ENCODE data around the gene NOP53.
"Not testable (repeated sequence)": the region's sequence is repeated elsewhere in the genome, so short reads cannot be mapped to it uniquely, and the experiment has no call there.

The NOP53 gene

DNA sequence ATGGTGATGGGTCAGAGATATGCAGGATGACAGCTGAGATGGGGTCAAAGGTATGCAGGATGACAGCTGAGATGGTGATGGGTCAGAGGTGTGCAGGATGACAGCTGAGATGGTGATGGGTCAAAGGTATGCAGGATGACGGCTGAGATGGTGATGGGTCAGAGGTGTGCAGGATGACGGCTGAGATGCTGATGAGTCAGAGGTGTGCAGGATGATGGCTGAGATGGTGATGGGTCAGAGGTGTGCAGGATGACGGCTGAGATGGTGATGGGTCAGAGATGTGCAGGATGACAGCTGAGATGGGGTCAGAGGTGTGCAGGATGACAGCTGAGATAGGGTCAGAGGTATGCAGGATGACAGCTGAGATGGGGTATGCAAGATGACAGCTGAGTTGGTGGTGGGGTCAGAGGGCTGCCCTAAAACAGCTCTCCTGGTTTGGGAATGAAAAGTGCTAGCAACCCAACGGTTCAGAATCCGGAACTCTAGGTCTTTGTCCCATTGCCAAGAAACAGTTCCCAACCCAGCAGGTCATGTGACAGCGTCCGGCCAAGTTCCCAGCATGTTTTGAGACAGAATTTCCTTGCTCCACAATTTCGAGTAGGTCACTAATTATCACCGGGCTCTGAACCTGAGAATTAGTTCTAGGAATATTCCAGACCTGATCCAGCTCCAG, 36.4 kb downstream of the NOP53 start:
- peak overlapping the region in 1 of 2 donors; percentile 94 for H3K4me3 ChIP-seq (ENCODE audit: low read depth in 1 of 2, low read length in 2 of 2)
- peak overlapping the region; percentile 89 for H3K27ac ChIP-seq (ENCODE audit: low read depth, low read length)
- peaks cover 26% of the 10 kb centered on the region for H3K4me1 ChIP-seq (ENCODE audit: insufficient read depth, low read length)
- H3K36me3 ChIP-seq (ENCODE audit: insufficient read depth, low read length) = peaks cover 43% of the 10 kb centered on the region
- no peaks in the 10 kb centered on the region for H3K27me3 ChIP-seq (ENCODE audit: control insufficient read depth in 1 of 2, insufficient read depth in 2 of 2, low read length in 2 of 2)
- no peak overlapping the region for H3K9ac ChIP-seq (ENCODE audit: low read length)
- no peaks in the 10 kb centered on the region for H3K9me3 ChIP-seq (ENCODE audit: low read length)

DNA sequence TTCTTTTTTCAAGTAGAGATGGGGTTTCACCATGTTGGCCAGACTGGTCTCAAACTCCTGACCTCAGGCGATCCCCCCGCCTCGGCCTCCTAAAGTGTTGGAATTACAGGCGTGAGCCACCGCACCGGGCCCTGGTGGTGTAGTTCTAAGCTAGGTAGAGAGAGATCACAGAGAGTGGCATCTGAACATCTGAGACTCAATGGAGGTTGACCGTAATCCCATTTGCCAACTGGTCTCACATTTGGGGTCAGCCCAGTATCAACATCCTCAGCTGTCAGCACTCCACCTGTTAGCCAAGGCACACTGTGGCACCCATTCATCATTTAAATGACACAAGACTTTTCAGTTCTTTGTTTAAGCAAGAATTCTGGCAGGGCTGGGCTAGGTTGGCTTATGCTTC, 41.2 kb downstream of the NOP53 start:
- no peak overlapping the region for H3K4me3 ChIP-seq (ENCODE audit: low read depth in 1 of 2, low read length in 2 of 2)
- no peak overlapping the region for H3K27ac ChIP-seq (ENCODE audit: low read depth, low read length)
- H3K27me3 ChIP-seq (ENCODE audit: control insufficient read depth in 1 of 2, insufficient read depth in 2 of 2, low read length in 2 of 2) = no peaks in the 10 kb centered on the region
- H3K36me3 ChIP-seq (ENCODE audit: insufficient read depth, low read length) = peaks cover 41% of the 10 kb centered on the region
- H3K9ac ChIP-seq (ENCODE audit: low read length) = no peak overlapping the region
- H3K4me1 ChIP-seq (ENCODE audit: insufficient read depth, low read length) = peaks cover 16% of the 10 kb centered on the region
- no peaks in the 10 kb centered on the region for H3K9me3 ChIP-seq (ENCODE audit: low read length)

DNA sequence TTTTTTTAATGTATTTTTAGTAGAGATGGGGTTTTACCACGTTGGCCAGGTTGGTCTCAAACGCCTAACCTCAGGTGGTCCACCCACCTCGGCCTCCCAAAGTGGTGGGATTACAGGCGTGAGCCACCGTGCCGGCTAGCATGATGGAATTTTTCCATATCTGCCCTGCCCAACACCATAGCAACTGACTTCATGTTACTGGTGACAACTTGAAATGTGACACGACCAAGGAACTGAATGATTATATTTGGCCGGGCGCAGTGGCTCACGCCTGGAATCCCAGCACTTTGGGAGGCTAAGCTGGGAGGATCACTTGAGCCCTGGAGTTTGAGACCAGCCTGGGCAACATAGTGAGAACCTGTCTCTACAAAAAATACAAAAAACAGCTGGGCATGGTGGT, 42.0 kb downstream of the NOP53 start:
- H3K4me1 ChIP-seq (ENCODE audit: insufficient read depth, low read length); H3K27ac ChIP-seq (ENCODE audit: low read depth, low read length); H3K27me3 ChIP-seq (ENCODE audit: control insufficient read depth in 1 of 2, insufficient read depth in 2 of 2, low read length in 2 of 2); H3K9ac ChIP-seq (ENCODE audit: low read length); H3K4me3 ChIP-seq (ENCODE audit: low read depth in 1 of 2, low read length in 2 of 2); H3K9me3 ChIP-seq (ENCODE audit: low read length): not testable (repeated sequence)
- H3K36me3 ChIP-seq (ENCODE audit: insufficient read depth, low read length) = peaks cover 39% of the 10 kb centered on the region

DNA sequence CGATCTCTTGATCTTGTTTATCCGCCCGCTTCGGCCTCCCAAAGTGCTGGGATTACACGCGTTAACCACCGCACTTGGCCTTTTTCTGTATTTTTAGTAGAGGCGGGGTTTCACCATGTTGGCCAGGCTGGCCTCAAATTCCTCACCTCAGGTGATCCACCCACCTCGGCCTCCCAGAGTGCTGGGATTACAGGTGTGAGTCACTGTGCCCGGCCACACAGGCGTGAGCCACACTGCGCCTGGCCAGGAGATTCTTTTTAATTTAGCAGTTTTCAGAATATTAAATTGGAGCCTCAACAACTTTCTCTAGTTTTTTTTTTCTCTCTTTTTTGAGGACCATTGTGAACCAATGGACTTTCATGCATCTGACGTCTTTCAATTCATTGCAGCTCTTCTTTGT, 44.5 kb downstream of the NOP53 start:
- not testable (repeated sequence) for H3K4me3 ChIP-seq (ENCODE audit: low read depth in 1 of 2, low read length in 2 of 2); H3K27ac ChIP-seq (ENCODE audit: low read depth, low read length); H3K27me3 ChIP-seq (ENCODE audit: control insufficient read depth in 1 of 2, insufficient read depth in 2 of 2, low read length in 2 of 2); H3K9me3 ChIP-seq (ENCODE audit: low read length); H3K9ac ChIP-seq (ENCODE audit: low read length); H3K4me1 ChIP-seq (ENCODE audit: insufficient read depth, low read length)
- peaks cover 23% of the 10 kb centered on the region for H3K36me3 ChIP-seq (ENCODE audit: insufficient read depth, low read length)

DNA sequence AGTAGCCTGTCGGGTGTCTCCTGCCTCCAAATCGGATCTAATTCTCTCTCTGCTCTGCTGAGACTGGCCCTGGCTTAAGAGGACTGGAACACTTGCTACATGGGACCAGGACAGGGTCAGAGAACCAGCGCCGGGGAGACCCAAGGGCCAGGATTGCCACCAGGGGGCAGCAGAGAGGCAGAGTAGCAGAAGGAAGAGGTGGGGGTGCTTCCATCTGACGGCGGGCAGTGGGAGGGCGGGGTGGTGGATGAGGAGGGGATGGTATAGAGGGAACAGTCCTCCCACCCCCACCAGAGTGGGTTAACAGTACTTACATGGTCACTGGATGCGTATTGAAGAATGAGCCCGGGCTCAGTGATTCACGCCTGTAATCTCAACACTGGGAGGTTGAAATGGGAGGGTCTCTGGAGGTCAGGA, 45.1 kb downstream of the NOP53 start:
- no peak overlapping the region for H3K9ac ChIP-seq (ENCODE audit: low read length)
- no peak overlapping the region for H3K27ac ChIP-seq (ENCODE audit: low read depth, low read length)
- peaks cover 4% of the 10 kb centered on the region for H3K4me1 ChIP-seq (ENCODE audit: insufficient read depth, low read length)
- H3K9me3 ChIP-seq (ENCODE audit: low read length) = no peaks in the 10 kb centered on the region
- H3K4me3 ChIP-seq (ENCODE audit: low read depth in 1 of 2, low read length in 2 of 2) = no peak overlapping the region
- no peaks in the 10 kb centered on the region for H3K27me3 ChIP-seq (ENCODE audit: control insufficient read depth in 1 of 2, insufficient read depth in 2 of 2, low read length in 2 of 2)
- peaks cover 20% of the 10 kb centered on the region for H3K36me3 ChIP-seq (ENCODE audit: insufficient read depth, low read length)

DNA sequence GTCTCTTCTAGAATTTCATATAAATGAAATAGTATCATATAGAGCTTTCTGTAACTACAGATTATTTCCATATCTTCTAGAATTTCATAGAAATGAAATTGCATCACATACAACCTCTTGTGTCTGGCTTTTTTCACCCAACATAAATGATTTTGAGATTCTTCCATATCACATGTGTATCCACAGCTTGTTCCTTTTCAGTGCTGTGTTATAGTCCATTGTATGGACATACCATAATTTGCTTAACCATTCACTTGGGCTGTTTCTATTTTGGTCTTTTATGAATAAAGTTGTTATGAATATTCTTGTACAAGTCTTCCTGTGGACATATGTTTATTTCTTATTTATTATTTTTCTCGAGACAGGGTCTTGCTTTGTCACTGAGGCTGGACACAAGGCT, 47.3 kb downstream of the NOP53 start:
- H3K27me3 ChIP-seq (ENCODE audit: control insufficient read depth in 1 of 2, insufficient read depth in 2 of 2, low read length in 2 of 2) = no peaks in the 10 kb centered on the region
- H3K9ac ChIP-seq (ENCODE audit: low read length) = no peak overlapping the region

DNA sequence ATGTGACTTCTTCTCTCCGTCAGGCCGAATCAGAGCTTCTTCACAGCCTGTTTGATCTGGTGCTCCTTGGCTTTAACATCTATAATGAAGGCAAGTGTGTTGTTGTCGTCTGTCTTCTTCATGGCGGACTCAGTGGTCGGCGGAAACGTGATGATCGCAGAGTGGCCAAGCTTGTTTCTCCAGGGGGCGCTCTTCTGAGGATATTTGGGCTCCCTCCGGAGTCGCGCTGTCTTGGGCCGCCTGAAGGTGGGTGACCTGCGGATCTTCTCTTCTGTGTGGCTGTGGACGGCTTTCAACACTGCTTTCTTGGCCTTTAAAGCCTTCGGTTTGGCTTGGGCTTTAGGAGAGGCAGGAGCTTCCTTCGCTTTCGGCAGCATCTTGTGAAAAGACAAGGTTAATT, 49.2 kb downstream of the NOP53 start:
- no peaks in the 10 kb centered on the region for H3K9me3 ChIP-seq (ENCODE audit: low read length)
- no peak overlapping the region for H3K4me3 ChIP-seq (ENCODE audit: low read depth in 1 of 2, low read length in 2 of 2)
- H3K27ac ChIP-seq (ENCODE audit: low read depth, low read length) = no peak overlapping the region
- peaks cover 4% of the 10 kb centered on the region for H3K4me1 ChIP-seq (ENCODE audit: insufficient read depth, low read length)
- no peaks in the 10 kb centered on the region for H3K27me3 ChIP-seq (ENCODE audit: control insufficient read depth in 1 of 2, insufficient read depth in 2 of 2, low read length in 2 of 2)
- no peak overlapping the region for H3K9ac ChIP-seq (ENCODE audit: low read length)
- H3K36me3 ChIP-seq (ENCODE audit: insufficient read depth, low read length) = no peaks in the 10 kb centered on the region

More for the DNA sequence above, 47.3 kb downstream of the NOP53 start:
- no peak overlapping the region for H3K27ac ChIP-seq (ENCODE audit: low read depth, low read length)
- no peak overlapping the region for H3K4me3 ChIP-seq (ENCODE audit: low read depth in 1 of 2, low read length in 2 of 2)
- H3K4me1 ChIP-seq (ENCODE audit: insufficient read depth, low read length) = peaks cover 4% of the 10 kb centered on the region
- peaks cover 5% of the 10 kb centered on the region for H3K36me3 ChIP-seq (ENCODE audit: insufficient read depth, low read length)
- H3K9me3 ChIP-seq (ENCODE audit: low read length) = no peaks in the 10 kb centered on the region

DNA sequence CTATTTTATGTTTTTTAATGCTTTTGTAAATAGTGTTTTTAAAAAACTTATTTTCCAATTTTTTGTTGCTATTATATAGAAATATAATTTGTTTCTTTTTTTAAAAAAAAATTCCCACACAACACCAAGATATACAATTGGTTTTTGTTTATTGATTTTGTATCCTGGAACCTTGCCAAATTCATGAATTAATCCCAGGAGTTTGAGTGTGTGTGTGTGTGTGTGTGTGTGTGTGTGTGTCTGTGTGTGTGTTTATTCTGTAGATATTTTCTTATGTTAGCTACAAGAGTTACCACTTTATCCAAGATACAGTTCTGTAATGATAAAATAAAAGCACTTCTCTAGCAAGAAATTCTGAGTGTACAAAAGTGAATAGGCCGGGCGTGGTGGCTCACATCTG, 51.4 kb downstream of the NOP53 start:
- Histone ChIP-seq H3K27ac (ENCODE audit: low read depth, low read length) (no peak overlapping the region), H3K4me1 (ENCODE audit: insufficient read depth, low read length) (no peaks in the 10 kb centered on the region), H3K27me3 (ENCODE audit: control insufficient read depth in 1 of 2, insufficient read depth in 2 of 2, low read length in 2 of 2) (no peaks in the 10 kb centered on the region), H3K9me3 (ENCODE audit: low read length) (no peaks in the 10 kb centered on the region), H3K36me3 (ENCODE audit: insufficient read depth, low read length) (no peaks in the 10 kb centered on the region), H3K9ac (ENCODE audit: low read length) (no peak overlapping the region), H3K4me3 (ENCODE audit: low read depth in 1 of 2, low read length in 2 of 2) (no peak overlapping the region)

DNA sequence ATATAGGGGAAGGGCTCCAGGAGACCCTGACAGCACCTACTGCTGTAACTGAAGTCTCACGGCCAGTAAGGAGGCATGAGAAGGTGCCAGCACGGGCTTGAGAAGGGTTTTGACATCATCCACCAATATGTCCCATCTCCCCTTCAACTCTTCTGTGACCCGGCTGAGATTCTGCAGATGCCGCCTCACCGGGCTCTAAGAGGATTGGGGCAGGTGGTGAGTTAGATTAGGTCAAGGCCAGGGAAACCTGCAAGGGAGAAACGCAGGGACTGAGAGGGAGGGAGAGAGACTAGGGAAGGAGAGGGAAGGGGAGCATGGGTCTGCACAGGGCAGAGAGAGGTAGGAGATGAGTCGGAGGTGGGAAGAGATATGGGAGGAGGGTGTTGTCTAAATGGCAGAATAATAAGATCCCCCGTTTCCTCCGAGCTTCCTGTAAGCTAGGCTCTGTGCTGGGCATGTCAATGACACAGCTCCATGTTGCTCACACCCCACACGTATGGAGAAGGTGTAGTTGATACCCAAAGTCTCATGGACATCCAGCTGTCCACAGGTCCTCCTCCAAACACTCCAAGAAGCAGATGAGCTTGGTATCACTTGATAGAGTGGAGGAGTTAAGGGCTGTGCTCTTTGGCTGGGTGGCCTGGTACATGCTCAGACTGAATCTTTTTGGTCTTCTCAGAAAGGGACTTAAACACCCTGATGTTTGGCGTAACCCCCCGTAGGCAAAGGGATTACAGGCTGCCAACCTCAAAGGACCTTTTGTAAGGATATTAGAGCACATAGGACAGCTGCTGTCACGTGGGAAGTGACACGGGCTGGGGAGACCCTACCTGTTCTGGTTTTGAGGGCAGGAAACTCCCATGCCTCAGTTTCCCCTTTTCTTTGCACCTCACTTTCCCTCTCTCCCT, 52.9 kb downstream of the NOP53 start:
- Histone ChIP-seq H3K9ac (ENCODE audit: low read length) (no peak overlapping the region), H3K27me3 (ENCODE audit: control insufficient read depth in 1 of 2, insufficient read depth in 2 of 2, low read length in 2 of 2) (no peaks in the 10 kb centered on the region), H3K36me3 (ENCODE audit: insufficient read depth, low read length) (no peaks in the 10 kb centered on the region), H3K27ac (ENCODE audit: low read depth, low read length) (no peak overlapping the region), H3K4me3 (ENCODE audit: low read depth in 1 of 2, low read length in 2 of 2) (no peak overlapping the region), H3K4me1 (ENCODE audit: insufficient read depth, low read length) (no peaks in the 10 kb centered on the region), H3K9me3 (ENCODE audit: low read length) (no peaks in the 10 kb centered on the region)

DNA sequence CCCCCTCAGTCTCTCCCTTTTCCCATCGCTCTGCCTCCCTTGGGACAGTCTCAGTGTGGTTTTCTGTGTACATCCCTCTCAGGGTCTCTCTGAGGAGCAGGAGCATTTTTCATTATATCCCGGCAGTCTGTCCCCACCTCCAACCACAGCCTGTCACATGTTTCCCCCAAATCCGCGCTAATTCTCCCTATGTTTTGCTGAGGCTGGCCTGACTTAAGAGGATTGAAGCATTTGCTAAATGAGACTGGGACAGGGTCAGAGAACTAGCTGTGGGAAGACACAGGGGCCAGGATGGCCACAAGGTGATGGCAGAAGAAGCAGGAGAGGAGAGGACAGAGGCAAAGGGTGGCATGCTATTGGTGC, 53.5 kb downstream of the NOP53 start:
- Histone ChIP-seq H3K27me3 (ENCODE audit: control insufficient read depth in 1 of 2, insufficient read depth in 2 of 2, low read length in 2 of 2) (no peaks in the 10 kb centered on the region), H3K27ac (ENCODE audit: low read depth, low read length) (no peak overlapping the region), H3K36me3 (ENCODE audit: insufficient read depth, low read length) (no peaks in the 10 kb centered on the region), H3K4me3 (ENCODE audit: low read depth in 1 of 2, low read length in 2 of 2) (no peak overlapping the region), H3K9me3 (ENCODE audit: low read length) (no peaks in the 10 kb centered on the region), H3K9ac (ENCODE audit: low read length) (no peak overlapping the region), H3K4me1 (ENCODE audit: insufficient read depth, low read length) (no peaks in the 10 kb centered on the region)

DNA sequence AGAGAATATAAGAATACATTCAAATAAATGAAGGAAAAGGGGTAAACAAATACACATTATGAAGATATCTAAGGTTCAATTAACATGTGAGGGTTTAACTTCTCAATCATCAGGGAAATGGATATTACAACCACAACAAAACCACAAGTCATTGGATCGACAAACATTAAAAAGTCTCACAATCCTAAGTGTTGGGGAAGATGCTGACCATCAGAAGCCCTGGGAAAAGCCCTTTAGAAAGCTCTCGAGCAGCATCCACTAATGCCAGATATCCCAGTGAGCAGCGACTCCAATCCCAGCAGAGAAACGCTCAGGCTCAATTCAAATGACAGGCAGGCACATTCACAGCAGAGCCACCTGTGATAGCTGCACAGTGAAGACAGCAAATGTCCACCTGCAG, 55.9 kb downstream of the NOP53 start:
- Histone ChIP-seq H3K9me3 (ENCODE audit: low read length) (no peaks in the 10 kb centered on the region), H3K27me3 (ENCODE audit: control insufficient read depth in 1 of 2, insufficient read depth in 2 of 2, low read length in 2 of 2) (no peaks in the 10 kb centered on the region), H3K36me3 (ENCODE audit: insufficient read depth, low read length) (no peaks in the 10 kb centered on the region), H3K4me1 (ENCODE audit: insufficient read depth, low read length) (no peaks in the 10 kb centered on the region), H3K27ac (ENCODE audit: low read depth, low read length) (no peak overlapping the region), H3K9ac (ENCODE audit: low read length) (no peak overlapping the region), H3K4me3 (ENCODE audit: low read depth in 1 of 2, low read length in 2 of 2) (no peak overlapping the region)

Data from muscle layer of colon (tissue), 2 donors.